ENCODE data around the gene WWOX.

The WWOX gene

DNA sequence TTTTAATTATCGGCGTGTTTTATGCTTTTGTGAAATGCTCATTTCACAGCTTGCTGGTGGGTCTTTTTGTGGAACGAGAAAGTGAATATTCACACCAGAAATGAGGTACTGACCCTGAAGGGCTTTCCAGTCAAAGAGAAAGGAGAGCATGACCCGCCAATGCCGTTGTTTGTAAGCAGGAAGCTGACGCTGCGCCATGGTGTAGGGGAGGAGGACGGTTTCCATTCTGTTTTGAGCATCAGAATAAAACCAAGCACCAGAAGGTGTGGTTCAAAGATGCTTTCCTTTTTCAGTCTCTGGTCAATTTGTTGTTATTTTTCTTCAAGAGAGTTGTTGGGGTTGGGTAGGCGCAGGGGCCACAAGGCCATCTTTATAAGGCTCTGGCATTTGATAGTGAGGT, 669.3 kb downstream of the WWOX start:
- H3K4me3 ChIP-seq (ENCODE audit: low read depth, low read length) = no peak overlapping the region
- ChIA-PET CTCF (no interaction called here), POLR2A (no interaction called here)
- no peak for DNase-seq (ENCODE audit: low read depth, low spot score)
- TF ChIP-seq, protein P1, sequence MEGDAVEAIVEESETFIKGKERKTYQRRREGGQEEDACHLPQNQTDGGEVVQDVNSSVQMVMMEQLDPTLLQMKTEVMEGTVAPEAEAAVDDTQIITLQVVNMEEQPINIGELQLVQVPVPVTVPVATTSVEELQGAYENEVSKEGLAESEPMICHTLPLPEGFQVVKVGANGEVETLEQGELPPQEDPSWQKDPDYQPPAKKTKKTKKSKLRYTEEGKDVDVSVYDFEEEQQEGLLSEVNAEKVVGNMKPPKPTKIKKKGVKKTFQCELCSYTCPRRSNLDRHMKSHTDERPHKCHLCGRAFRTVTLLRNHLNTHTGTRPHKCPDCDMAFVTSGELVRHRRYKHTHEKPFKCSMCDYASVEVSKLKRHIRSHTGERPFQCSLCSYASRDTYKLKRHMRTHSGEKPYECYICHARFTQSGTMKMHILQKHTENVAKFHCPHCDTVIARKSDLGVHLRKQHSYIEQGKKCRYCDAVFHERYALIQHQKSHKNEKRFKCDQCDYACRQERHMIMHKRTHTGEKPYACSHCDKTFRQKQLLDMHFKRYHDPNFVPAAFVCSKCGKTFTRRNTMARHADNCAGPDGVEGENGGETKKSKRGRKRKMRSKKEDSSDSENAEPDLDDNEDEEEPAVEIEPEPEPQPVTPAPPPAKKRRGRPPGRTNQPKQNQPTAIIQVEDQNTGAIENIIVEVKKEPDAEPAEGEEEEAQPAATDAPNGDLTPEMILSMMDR (IDR thresholded peaks at IDR 0.05; ENCODE audit: insufficient read depth, low read length, missing control alignments) = no peak

DNA sequence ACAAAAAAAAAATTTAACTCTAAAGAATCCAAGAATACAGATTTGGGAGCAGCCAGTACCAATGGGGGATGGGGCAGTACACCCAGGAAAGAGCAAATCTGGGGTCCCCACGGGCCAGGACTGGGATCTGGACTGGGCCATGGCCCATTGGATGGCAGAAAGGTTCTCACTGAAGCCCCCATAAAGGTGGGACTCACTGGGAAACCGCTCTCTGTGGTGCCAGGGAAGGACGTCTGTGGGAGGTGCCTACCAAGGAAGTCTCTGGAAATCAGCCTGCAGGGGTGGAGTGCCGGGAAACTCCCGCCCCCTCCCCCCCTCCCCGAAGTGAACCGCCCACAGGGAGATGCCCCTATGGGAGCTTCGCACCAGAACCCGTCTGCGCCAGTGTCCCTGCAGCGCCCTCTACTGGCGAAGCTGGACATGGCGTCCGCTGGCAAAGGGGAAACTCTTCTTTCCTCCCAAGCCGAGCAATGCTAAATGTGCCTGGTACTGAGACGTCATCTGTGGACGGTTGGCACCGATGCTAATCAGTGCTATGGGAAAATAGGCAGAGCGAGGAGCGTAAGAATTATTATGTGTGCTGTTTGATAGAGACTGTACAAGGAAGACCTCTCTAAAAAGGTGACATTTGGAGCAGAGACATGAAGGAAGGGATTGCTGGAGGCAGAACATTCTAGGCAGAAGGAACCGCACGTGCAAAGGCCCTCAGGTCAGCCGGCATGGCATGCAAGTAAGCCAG, 671.1 kb downstream of the WWOX start:
- ChIA-PET CTCF (no interaction called here), POLR2A (no interaction called here)
- H3K4me3 ChIP-seq (ENCODE audit: low read depth, low read length) = no peak overlapping the region
- TF ChIP-seq, protein P1 (IDR thresholded peaks at IDR 0.05; ENCODE audit: insufficient read depth, low read length, missing control alignments) = peak; percentile 1
- no peak for DNase-seq (ENCODE audit: low read depth, low spot score)

DNA sequence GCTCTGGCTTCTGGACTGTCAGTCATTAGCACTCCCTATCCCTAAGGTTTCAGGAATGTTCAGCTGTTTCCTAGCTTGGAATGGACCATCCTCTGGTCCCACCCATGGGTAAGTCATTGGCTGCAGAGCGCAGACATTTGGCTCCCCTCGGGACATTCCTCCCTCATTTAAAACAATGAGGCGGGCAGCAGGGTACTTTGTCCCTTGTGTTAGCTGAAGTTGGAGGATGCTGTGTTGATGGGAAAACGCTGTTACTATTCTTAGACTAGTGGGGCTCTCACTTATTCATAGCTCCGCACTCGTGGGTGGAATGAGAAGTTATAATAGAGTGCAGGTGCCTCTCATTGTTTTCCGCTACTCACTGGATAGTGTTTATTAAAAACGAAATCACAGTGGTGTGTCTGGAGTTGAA, 673.8 kb downstream of the WWOX start:
- TF ChIP-seq, protein P1 (IDR thresholded peaks at IDR 0.05; ENCODE audit: insufficient read depth, low read length, missing control alignments) = no peak
- no peak for DNase-seq (ENCODE audit: low read depth, low spot score)
- POLR2A ChIA-PET = no interaction called here
- H3K4me3 ChIP-seq (ENCODE audit: low read depth, low read length) = no peak overlapping the region
- CTCF ChIA-PET = no interaction called here

DNA sequence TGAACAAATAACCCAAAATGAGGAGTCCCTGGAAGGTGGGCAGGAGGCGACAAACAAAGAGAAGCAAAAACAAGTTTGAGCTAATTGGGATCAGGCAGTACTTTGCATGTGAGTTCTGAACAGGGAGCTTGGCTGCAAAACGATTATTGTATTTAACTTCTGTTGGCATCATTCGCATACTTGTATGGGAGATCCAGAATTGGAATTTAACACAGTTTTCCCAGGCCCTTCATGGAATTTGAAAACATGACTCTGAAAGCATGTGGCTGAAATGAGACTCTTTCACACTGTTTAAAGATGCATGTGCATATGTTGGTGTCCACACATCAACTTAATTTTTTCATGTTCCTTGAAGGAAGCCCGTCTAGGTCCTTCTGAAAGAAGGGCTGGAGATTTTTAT, 674.3 kb downstream of the WWOX start:
- DNase-seq (ENCODE audit: low read depth, low spot score) = no peak
- H3K4me3 ChIP-seq (ENCODE audit: low read depth, low read length) = no peak overlapping the region
- POLR2A ChIA-PET = no interaction called here
- CTCF ChIA-PET = no interaction called here
- TF ChIP-seq, protein P1 (IDR thresholded peaks at IDR 0.05; ENCODE audit: insufficient read depth, low read length, missing control alignments) = no peak

DNA sequence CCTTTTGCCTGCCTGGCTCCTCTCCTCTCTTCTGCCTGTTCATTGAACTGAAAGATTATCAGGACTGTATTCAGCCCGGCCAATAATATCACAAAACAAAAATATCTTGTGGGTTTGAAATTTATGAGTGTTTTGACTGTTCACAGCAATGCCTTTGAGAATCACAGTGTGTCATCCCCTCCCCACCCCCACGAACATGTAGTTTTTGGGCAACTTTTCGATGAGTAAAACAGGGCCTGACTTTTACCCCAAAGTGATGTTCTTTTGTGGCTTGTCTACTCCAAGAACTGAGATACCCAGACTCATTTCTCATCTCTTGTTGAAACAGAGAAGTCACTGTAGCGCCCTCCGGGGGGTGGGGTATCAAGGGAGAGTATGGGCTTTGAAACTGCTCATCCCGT, 675.7 kb downstream of the WWOX start:
- ChIA-PET POLR2A (no interaction called here), CTCF (no interaction called here)
- no peak for DNase-seq (ENCODE audit: low read depth, low spot score)
- TF ChIP-seq, protein P1 (IDR thresholded peaks at IDR 0.05; ENCODE audit: insufficient read depth, low read length, missing control alignments) = no peak
- no peak overlapping the region for H3K4me3 ChIP-seq (ENCODE audit: low read depth, low read length)

DNA sequence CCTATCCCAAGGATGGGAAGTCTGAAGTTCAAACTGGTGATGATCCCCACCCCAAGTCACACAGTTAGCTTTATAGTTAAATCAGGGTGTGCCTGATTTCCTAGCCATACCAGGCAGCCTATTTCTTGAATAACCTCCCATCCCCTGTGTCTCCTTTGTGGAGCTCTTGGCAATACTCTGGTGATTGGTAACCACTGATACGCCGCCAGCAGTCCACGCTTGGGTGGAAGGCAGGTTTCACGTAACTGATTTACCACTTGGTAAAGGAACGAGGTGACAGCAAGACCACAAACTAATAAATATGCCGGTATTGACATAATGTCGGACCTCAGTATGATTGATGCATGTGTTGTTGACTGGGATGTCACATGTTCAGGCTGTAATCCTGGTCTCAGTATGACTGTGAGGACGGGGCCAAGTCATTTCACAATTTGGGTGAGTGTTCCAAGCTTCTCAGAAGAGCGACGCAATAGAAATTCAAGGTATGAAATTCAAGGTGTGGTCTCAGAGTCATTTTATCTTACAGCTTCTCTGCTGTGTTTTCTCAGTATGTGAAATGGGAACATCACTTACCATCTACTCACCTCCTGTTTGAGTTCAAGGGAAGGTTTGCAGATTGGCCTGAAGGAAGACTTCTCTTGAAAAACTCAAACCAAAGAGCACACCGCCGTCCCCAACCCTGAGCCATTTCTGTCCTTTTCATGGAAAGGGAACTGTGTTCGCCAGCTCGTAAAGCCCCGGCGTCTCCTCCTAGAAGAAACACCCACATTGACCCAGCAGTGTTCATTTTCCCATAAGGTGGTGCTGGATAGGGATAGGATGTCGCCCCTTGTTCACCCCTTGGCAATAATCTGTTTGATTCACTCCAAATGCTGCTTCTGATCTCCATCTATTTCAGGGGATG, 678.9 kb downstream of the WWOX start:
- no peak overlapping the region for H3K4me3 ChIP-seq (ENCODE audit: low read depth, low read length)
- CTCF ChIA-PET = no interaction called here
- no peak for DNase-seq (ENCODE audit: low read depth, low spot score)
- TF ChIP-seq, protein P1 (IDR thresholded peaks at IDR 0.05; ENCODE audit: insufficient read depth, low read length, missing control alignments) = no peak
- POLR2A ChIA-PET = no interaction called here

Measured in AG04449 (cell line).